Activated T-helper 9 cell treated with anti-CD3 and anti-CD28 coated beads, Interleukin-2, amount 50 U/mL, for 16 hours (primary cell): Measurements from ENCODE around the gene DDRGK1.

ENCODE experiments used
- DNase-seq: peaks from one replicate; pipeline ENCODE4 v3.0.0-alpha.2; 2020; ENCODE audit warnings: low read depth

The DDRGK1 gene

GRCh38 chr20:3235666-3236324 lies 31.3 kb upstream of the DDRGK1 start:
- DNase-seq, result no peak

GRCh38 chr20:3233991-3234498 lies 29.6 kb upstream of the DDRGK1 start:
- no peak for DNase-seq

GRCh38 chr20:3233131-3233990 lies 28.9 kb upstream of the DDRGK1 start:
- no peak for DNase-seq

DNA sequence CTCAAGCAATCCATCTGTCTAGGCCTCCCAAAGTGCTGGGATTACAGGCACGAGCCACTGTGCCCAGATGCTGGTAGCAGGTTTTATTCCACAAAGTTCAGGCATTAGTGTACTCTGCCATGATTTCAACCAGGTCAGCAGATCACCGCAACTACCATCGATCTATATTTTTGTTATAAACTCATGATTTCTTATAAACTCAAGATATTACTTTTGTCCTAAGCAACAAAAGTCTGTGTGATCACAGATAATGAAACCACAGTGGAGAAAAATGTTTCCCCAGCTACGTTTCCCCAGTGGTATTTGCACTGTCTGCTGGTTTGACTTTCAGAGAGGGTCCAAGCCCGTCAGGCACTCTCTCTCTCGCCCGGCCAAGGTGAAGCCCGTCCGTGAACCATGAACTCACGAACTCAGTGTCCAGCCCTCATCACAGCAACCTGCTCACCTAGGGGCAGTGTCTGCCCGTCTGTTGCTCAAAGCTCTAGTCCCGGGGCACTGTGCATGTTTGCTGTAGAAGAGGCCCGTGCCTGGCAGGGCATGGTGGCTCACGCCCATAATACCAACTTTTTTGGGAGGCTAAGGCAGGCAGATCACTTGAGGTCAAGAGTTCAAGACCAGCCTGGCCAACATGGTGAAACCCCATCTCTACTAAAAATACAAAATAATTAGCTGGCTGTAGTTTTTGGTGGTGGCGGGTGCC lies 27.6 kb upstream of the DDRGK1 start:
- DNase-seq, result no peak

- DNase-seq, result no peak
Measured at GRCh38 chr20:3231116-3231515, 26.6 kb upstream of the DDRGK1 start.

DNA sequence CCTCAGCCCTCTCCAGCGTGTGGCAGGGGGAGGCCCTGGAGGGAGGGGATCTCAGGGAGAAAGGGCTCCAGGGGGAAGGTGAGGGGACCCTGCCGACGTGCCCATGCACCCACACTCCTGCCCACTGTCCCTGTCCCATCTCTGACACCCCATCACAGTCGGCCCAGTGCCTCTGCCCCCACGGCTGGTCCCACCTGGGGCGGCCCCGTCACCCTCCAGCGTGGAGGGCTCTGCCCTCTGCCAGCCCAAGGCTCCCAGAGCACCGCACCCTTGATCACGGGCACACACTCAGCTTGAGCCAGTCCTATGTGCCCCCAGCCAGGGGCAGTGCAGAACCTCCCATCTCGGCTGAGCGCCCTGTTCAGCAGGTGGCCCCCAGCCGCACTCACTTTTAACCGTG lies 25.3 kb upstream of the DDRGK1 start:
- DNase-seq, result no peak

- DNase-seq, result no peak
Measured at GRCh38 chr20:3229158-3229557, 24.7 kb upstream of the DDRGK1 start.

- DNase-seq, result no peak
Measured at GRCh38 chr20:3228750-3229032, 24.2 kb upstream of the DDRGK1 start.

GRCh38 chr20:3227936-3228749 lies 23.7 kb upstream of the DDRGK1 start:
- no peak for DNase-seq

- DNase-seq, result no peak
Measured at GRCh38 chr20:3227506-3227905, 23.0 kb upstream of the DDRGK1 start.

DNA sequence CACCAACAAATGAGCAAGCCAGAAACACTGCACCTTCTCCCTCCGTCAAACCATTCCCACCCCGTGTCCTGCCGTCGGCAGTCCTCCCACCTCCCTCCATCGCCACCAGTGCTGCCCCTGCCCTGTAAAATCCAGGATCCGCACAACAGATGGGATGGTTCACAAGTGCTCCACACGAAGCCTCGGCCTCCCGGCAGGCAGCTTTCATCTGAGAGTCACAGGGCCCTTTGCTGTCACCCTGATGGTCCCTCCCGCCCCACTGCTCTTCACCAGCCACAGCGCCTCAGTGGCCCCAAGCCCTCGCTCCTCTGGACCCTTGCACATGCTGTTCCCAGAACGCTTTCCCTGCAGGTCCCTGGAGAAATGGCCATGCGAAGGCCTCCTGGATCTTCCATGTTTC lies 22.4 kb upstream of the DDRGK1 start:
- no peak for DNase-seq

- no peak for DNase-seq
Measured at GRCh38 chr20:3226093-3226492, 21.6 kb upstream of the DDRGK1 start.

- no peak for DNase-seq
Measured at GRCh38 chr20:3224681-3225421, 20.4 kb upstream of the DDRGK1 start.

- no peak for DNase-seq
Measured at GRCh38 chr20:3223994-3224680, 19.7 kb upstream of the DDRGK1 start.

DNA sequence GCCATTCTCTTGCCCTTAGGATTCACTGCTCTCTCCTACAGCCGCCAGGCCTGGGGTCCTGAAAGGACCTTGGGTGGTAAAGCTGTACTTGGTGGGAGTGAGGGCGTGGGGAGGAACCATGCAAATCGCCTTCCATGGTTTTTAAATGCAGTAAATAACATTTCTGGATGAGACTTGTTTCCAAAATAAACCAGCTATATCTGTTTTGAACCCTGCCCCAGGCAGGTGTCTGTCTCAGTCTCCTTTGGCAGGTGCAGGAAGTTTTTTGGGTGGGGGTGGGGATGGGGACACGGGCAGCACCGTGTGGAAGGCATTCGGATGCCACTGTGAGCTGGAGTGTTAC lies 19.1 kb upstream of the DDRGK1 start:
- no peak for DNase-seq

DNA sequence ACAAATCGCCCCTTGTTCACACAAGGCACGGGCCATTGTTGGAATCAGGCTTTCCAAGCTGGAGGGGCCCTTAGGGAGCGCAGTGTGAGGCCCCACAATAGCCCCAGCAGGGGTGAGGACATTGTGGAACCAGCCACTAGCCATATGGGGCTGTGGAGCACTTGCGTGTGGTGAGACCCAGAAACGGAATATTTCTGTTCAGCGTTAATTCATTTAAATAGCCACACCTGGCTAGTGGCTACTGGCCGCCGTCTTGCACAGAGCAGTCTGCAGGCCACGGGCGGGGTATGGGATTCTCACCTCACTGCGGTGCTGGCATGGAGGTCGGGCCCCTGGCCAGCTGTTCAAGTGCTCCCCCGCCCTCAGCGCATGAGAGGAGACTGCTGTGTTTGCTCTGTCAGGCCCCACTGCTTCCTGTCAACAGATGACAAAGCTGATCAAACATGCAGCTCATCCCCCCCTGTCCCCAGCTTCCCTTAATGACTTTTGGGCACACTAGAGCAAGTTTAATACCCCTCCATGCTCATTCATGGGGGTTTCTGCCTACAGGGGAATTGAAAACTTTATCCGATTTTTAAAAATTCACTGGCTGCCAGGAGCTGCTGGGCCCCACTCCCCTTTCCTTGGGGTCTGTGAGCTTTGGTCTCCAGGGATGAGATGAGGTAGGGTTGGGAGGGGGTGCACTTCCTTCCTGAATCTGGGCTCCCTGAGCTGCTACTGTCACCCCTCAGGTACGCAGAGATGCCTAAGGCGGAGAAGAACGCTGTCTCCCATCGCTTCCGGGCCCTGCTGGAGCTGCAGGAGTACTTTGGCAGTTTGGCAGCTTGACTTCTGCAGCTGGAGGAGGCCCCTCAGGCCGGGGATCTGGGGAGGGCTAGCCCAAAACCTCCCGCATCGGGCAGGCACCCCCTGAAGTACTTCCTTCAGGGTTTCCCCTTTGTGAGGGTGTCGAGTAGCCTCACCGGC lies 18.4 kb upstream of the DDRGK1 start:
- DNase-seq, result no peak

DNA sequence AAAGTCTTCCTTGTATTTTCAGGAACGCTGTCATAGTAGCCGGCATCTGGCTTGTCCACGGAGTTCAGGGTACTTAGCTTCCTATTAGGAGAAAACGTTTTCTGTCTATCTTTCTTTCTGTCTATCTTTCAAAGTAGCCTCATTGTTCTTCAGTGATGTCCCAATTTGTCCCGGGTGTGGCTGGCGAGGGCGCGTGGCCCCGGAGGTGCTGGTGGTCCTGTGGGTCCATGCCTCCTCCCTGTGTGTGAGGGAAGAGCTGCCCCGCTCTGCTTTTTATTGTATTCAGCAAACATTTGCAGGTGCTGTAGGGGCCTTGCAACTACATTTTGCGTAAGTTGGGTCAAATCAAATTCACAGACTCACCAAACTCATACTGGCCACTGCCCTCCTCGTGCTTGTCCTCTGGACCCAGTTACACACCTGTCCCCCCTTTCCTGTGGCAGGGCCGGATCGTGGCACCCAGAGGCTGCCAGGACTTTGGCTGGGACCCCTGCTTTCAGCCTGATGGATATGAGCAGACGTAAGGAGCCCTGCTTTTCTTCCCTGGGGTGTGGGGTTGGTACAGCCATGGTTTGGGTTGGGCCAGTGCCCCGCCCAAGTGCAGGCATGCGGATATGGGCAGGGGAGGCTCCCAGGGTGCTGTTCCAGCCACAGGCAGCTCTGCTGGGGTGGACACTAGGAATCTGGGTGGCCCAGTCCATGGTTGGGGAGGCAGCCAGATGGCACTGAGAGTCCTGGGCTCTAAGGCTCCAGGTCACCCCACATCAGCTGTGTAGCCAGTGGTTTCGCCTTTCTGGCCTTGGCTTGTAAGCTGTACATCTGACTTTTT lies 17.1 kb upstream of the DDRGK1 start:
- DNase-seq, result no peak

DNA sequence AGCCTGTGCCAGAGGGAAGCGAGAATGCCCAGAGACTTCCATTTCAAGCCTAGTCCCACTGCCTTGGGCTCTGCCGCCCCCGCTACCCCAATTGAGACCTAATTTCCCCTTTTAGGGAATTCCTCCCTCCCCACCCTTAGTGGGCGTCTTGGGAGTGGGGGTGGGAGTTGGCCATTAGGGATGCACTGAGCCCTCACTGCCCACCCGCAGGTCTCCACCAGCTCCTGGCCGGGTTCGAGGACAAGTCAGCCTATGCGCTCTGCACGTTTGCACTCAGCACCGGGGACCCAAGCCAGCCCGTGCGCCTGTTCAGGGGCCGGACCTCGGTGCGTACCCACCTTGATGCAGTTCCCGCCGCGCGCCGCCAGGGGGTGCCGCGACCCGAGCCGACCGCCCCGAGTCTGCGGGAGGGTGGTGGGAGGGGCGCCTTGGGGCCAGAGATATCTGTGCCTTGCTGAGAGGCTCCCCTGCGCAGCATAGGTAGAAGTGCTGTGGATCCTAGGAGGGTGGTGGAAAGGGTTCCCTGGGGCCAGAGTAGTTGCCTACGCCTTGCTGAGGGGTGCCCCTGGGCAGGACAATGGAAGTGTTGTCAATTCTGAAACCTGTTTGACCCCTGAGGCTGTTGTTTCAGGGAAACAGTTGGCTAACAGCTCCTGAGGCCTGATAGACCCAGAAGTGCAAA lies 14.0 kb upstream of the DDRGK1 start:
- DNase-seq, result peak; percentile 59
